A549 (cell line): ENCODE measurements around the gene MPRIP. TPM values are rescaled to one million over a fixed set of nuclear protein-coding genes. Genes with fewer than 3 reads are reported as not detected.

Experiments
- ATAC-seq, 2 experiments: fragments of 200-7000 bp in 1 of 2; fragments of >200 bp in 1 of 2; cut with Nextera tagmentation in 1 of 2; cut with Tn5 transposase in 1 of 2; 3 replicates each; pipeline versions ENCODE4 v1.8.0 to v1.9.1; 2018 to 2020; ENCODE audit warnings: mild to moderate bottlenecking in 1 of 2, moderate library complexity in 1 of 2
- CTCF ChIA-PET: fragments of 300-600 bp; sonication (Branson Sonifier 250); formaldehyde crosslinking; extraction: SDS; loops from one replicate; lab custom pipeline; 2021; ENCODE audit warnings: antibody characterized with exemption, inconsistent platforms; lab: Yijun Ruan, JAX
- POLR2A ChIA-PET: fragments of 350-600 bp; formaldehyde crosslinking; extraction: SDS; loops from one replicate; lab custom pipeline; 2021; ENCODE audit warnings: antibody characterized with exemption, inconsistent platforms; lab: Yijun Ruan, JAX
- DNase-seq, 2 experiments: peaks; one replicate each; pipeline versions ENCODE4 v3.0.0 to v3.0.0-alpha.2; 2011 to 2016; ENCODE audit warnings: low read depth in 1 of 2, low spot score in 1 of 2
- FAIRE-seq: peaks from 2 replicates; lab custom pipeline; 2011; peaks lifted over from hg19 to GRCh38; lab: Jason Lieb, UNC
- H3K27ac ChIP-seq, 2 experiments: fragments of >200 bp; sonication (Bioruptor Twin); formaldehyde crosslinking; 3 replicates each; pipeline ENCODE4 v1.5.1; 2016 to 2017
- H3K4me1 ChIP-seq: fragments of >200 bp; sonication (Bioruptor Twin); formaldehyde crosslinking; 3 replicates; pipeline ENCODE4 v1.6.1; 2016
- H3K4me2 ChIP-seq: fragments of >200 bp; sonication (Bioruptor Twin); formaldehyde crosslinking; 3 replicates; pipeline ENCODE4 v1.6.1; 2016
- H3K4me3 ChIP-seq: fragments of >200 bp; sonication (Bioruptor Twin); formaldehyde crosslinking; 3 replicates; pipeline ENCODE4 v1.5.1; 2016
- H3K9me3 ChIP-seq: fragments of >200 bp; sonication (Bioruptor Twin); formaldehyde crosslinking; 3 replicates; pipeline ENCODE4 v1.6.1; 2016
- CHD2 ChIP-seq: fragments of 150-350 bp; IDR thresholded peaks from 2 replicates; pipeline ENCODE4 v1.6.1; 2014; ENCODE audit warnings: low read length; ENCODE audit not compliant: partially characterized antibody
- CHD4 ChIP-seq: fragments of 200-600 bp; sonication (generic); IDR thresholded peaks from 2 replicates; pipeline ENCODE4 v1.6.1; 2016; ENCODE audit warnings: antibody characterized with exemption, mild to moderate bottlenecking, borderline replicate concordance
- ELK1 ChIP-seq: fragments of 150-350 bp; IDR thresholded peaks from 2 replicates; pipeline ENCODE4 v1.6.1; 2014; ENCODE audit warnings: low read depth, mild to moderate bottlenecking, low read length
- EP300 ChIP-seq, 2 experiments: fragments of >200 bp; sonication (Bioruptor Twin); formaldehyde crosslinking; IDR thresholded peaks; 2 replicates in 1 of 2; 3 replicates in 1 of 2; pipeline ENCODE4 v1.6.1; 2016 to 2017
- GATA3 ChIP-seq: IDR thresholded peaks from 2 replicates; pipeline ENCODE4 v1.6.1; 2012; ENCODE audit warnings: borderline replicate concordance
- HOXB5 ChIP-seq: fragments of 250-450 bp; sonication (Bioruptor Pico); IDR thresholded peaks from 2 replicates; pipeline ENCODE4 v1.5.0; 2020; ENCODE audit warnings: mild to moderate bottlenecking, moderate library complexity
- KDM1A ChIP-seq: fragments of 200-600 bp; sonication (generic); IDR thresholded peaks from 2 replicates; pipeline ENCODE4 v1.6.1; 2016; ENCODE audit warnings: low read depth, mild to moderate bottlenecking
- KDM5A ChIP-seq: fragments of 200-600 bp; sonication (generic); IDR thresholded peaks from 2 replicates; pipeline ENCODE4 v1.6.1; 2016; ENCODE audit warnings: antibody characterized with exemption, mild to moderate bottlenecking
- MYC ChIP-seq: IDR thresholded peaks from 2 replicates; pipeline ENCODE4 v1.6.1; 2012; ENCODE audit warnings: mild to moderate bottlenecking, inconsistent platforms, low read length, improper control_type of control experiment, borderline replicate concordance
- NPAS2 ChIP-seq: fragments of 250-450 bp; sonication (Bioruptor Pico); IDR thresholded peaks from 2 replicates; pipeline ENCODE4 v1.8.0; 2022; ENCODE audit warnings: mild to moderate bottlenecking, moderate library complexity, borderline replicate concordance
- PHF8 ChIP-seq: fragments of 200-600 bp; sonication (generic); IDR thresholded peaks from 2 replicates; pipeline ENCODE4 v1.6.1; 2016; ENCODE audit warnings: low read depth, mild to moderate bottlenecking, antibody characterized with exemption, moderate library complexity, borderline replicate concordance
- REST ChIP-seq: fragments of 200-600 bp; sonication (generic); IDR thresholded peaks from 2 replicates; pipeline ENCODE4 v1.6.1; 2016; ENCODE audit warnings: antibody characterized with exemption, mild to moderate bottlenecking, moderate library complexity
- RFX5 ChIP-seq: fragments of 450-650 bp; IDR thresholded peaks from 2 replicates; pipeline ENCODE4 v1.7.1; 2014; ENCODE audit warnings: antibody characterized with exemption, mild to moderate bottlenecking, moderate library complexity
- SREBF2 ChIP-seq: fragments of 450-650 bp; IDR thresholded peaks from 2 replicates; pipeline ENCODE4 v1.6.1; 2014; ENCODE audit warnings: mild to moderate bottlenecking, moderate library complexity
- ZC3H11A ChIP-seq: fragments of 450-650 bp; IDR thresholded peaks from 2 replicates; pipeline ENCODE4 v1.6.1; 2014; ENCODE audit warnings: antibody characterized with exemption, mild to moderate bottlenecking
- ZNF302 ChIP-seq: fragments of 250-450 bp; sonication (Bioruptor Pico); IDR thresholded peaks from 2 replicates; pipeline ENCODE4 v1.9.0; 2021; ENCODE audit warnings: inconsistent platforms, mild to moderate bottlenecking, moderate library complexity
- ZSCAN20 ChIP-seq: fragments of 250-450 bp; sonication (Bioruptor Pico); IDR thresholded peaks from 2 replicates; pipeline ENCODE4 v1.8.0; 2022; ENCODE audit warnings: mild to moderate bottlenecking, moderate library complexity
- WGBS: methylation state at CpG from one replicate; pipeline ENCODE4 v1.1.6; 2017; ENCODE audit errors: missing lambda C conversion rate; 5-methylcytosine and 5-hydroxymethylcytosine counted together
- polyA plus RNA-seq, 4 experiments: library from polyadenylated mRNA; depleted of rRNA in 3 of 4; stranded (reverse); fragments of >200 nt; fragmentation: RNase III in 1 of 4; extraction: RNeasy Plus Mini Kit Qiagen cat#74134 plus additional on column Dnase treatment in 1 of 4; gene quantifications; 2 replicates in 3 of 4; 3 replicates in 1 of 4; pipeline ENCODE4 v1.2.3, GENCODE V29; 2011 to 2017
- TF ChIP-seq, protein P1 (sequence below): IDR thresholded peaks from 2 replicates; pipeline ENCODE4 v1.6.1; 2012; ENCODE audit warnings: low read depth, borderline replicate concordance
- TF ChIP-seq, protein P2 (sequence below): fragments of >200 bp; sonication (Bioruptor Twin); formaldehyde crosslinking; IDR thresholded peaks from 2 replicates; pipeline ENCODE4 v1.6.1; 2016
- TF ChIP-seq, protein P3 (sequence below): IDR thresholded peaks from 2 replicates; pipeline ENCODE4 v1.6.1; 2012

Gene MPRIP
- polyA plus RNA-seq, 2 of the 4 experiments (the other 2 are of a cell fraction), result 147 to 228 TPM

DNA sequence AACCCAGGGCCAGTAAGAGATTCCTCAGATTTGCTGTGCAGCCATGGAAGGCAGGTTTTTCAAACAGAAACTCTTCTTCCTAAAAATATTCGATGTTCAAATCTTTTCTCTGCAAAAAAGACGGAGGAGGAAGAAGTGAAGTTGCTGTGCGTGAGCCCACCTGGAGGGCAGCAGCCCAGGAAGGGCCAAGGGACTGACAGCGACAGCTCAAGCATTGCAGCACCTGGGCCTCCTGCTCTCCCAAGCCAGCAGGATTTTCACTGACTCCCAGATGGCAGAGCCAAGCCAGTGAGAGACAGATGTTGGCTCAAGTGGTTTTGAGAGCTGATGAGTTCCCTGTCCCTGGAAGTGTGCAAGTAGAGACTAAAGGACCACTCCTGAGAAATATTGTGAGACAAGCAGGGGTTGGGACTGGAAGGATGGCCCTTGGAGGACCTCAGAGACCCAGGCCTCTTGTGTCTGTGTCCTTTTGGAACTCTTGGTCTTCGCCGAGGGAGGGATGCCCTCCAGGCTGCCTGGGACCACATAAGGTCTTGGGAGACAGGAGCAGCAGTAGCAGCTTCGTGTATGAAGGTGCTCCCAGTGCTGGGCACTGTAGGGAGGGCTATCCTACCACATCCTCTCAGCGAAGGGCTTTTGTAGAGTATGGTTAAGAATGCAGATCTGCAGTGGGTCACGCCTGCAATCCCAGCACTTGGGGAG lies 41.0 kb upstream of the MPRIP start:
- H3K9me3 ChIP-seq, result no peaks in the 10 kb centered on the region
- WGBS, result 67% methylated on average over 9 of the region's 9 CpGs
- DNase-seq, result no peak
- FAIRE-seq, result no peak
- ChIA-PET CTCF (interaction anchor here (0.5 to 5.2 kb wide), 38 partner anchors 12 to 312 kb away, joined by 3 to 55 read pairs (median 4); partner anchors contain the start of gene FLCN), POLR2A (no interaction called here)
- peaks cover 11% of the 10 kb centered on the region for H3K4me1 ChIP-seq
- ATAC-seq, result peak; percentile 8 to 33; a peak in 3 of 6 replicates
- H3K27ac ChIP-seq, result peak overlapping the region in 1 of 2 experiments; percentile 83; a peak in 4 of 6 replicates
- TF ChIP-seq SREBF2, result no peak
- no peak for TF ChIP-seq REST
- TF ChIP-seq HOXB5, result no peak
- no peak for TF ChIP-seq ELK1
- TF ChIP-seq, protein P1, sequence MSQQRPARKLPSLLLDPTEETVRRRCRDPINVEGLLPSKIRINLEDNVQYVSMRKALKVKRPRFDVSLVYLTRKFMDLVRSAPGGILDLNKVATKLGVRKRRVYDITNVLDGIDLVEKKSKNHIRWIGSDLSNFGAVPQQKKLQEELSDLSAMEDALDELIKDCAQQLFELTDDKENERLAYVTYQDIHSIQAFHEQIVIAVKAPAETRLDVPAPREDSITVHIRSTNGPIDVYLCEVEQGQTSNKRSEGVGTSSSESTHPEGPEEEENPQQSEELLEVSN, result no peak
- TF ChIP-seq EP300 (IDR thresholded peaks at IDR 0.05), result no peak
- TF ChIP-seq GATA3, result no peak
- TF ChIP-seq NPAS2 (CRISPR knock-in tag), result no peak
- TF ChIP-seq, protein P2, sequence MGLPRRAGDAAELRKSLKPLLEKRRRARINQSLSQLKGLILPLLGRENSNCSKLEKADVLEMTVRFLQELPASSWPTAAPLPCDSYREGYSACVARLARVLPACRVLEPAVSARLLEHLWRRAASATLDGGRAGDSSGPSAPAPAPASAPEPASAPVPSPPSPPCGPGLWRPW, result no peak
- TF ChIP-seq CHD4, result no peak
- TF ChIP-seq, protein P3, sequence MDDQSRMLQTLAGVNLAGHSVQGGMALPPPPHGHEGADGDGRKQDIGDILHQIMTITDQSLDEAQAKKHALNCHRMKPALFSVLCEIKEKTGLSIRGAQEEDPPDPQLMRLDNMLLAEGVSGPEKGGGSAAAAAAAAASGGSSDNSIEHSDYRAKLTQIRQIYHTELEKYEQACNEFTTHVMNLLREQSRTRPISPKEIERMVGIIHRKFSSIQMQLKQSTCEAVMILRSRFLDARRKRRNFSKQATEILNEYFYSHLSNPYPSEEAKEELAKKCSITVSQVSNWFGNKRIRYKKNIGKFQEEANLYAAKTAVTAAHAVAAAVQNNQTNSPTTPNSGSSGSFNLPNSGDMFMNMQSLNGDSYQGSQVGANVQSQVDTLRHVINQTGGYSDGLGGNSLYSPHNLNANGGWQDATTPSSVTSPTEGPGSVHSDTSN, result no peak
- no peak for TF ChIP-seq ZC3H11A
- TF ChIP-seq ZNF302 (CRISPR knock-in tag), result no peak
- TF ChIP-seq PHF8, result no peak
- TF ChIP-seq RFX5, result no peak
- no peak for TF ChIP-seq MYC
- no peak for TF ChIP-seq ZSCAN20 (CRISPR knock-in tag)
- TF ChIP-seq KDM5A, result no peak
- TF ChIP-seq CHD2, result no peak
- TF ChIP-seq KDM1A, result no peak
- H3K4me2 ChIP-seq, result peak overlapping the region; percentile 86; the same call in 2 of the 3 replicates
- H3K4me3 ChIP-seq, result no peak overlapping the region
